Naive thymus-derived CD8-positive, alpha-beta T cell (primary cell): Measurements from ENCODE around the gene RAET1G. TPM values are rescaled to one million over a fixed set of nuclear protein-coding genes. Genes with fewer than 3 reads are reported as not detected.
"Not testable (repeated sequence)": the region's sequence is repeated elsewhere in the genome, so short reads cannot be mapped to it uniquely, and the experiment has no call there.

Experiments
- ATAC-seq, 2 donors: fragments of 150-1000 bp; cut with Tn5 transposase in 1 of 2; sonication (Bioruptor Pico), chemical (Tn5 transposase) in 1 of 2; 1 replicate in 1 of 2; 2 replicates in 1 of 2; pipeline ENCODE4 v1.10.0; 2021; ENCODE audit warnings: mild to moderate bottlenecking in 2 of 2, moderate library complexity in 2 of 2
- POLR2A ChIA-PET: fragments of 350-600 bp; sonication (Branson Sonifier 250); formaldehyde crosslinking; loops from one replicate; lab custom pipeline; 2021; ENCODE audit warnings: antibody characterized with exemption; lab: Charles Lee
- DNase-seq, 10 donors: peaks; one replicate each; pipeline versions ENCODE4 v3.0.0 to v3.0.0-alpha.2; 2020 to 2022
- H3K27ac Mint-ChIP-seq, 10 donors: one replicate each; pipeline ENCODE4 v1.8.0; 2020 to 2022; ENCODE audit warnings: mild to moderate bottlenecking in 10 of 10, mixed read lengths in 10 of 10, moderate library complexity in 4 of 10, inconsistent platforms in 1 of 10
- H3K27me3 Mint-ChIP-seq, 5 donors: one replicate each; pipeline ENCODE4 v1.8.0; 2021 to 2022; ENCODE audit warnings: mixed read lengths in 5 of 5
- H3K36me3 Mint-ChIP-seq, 3 donors: one replicate each; pipeline ENCODE4 v1.8.0; 2020 to 2022; ENCODE audit warnings: mixed read lengths in 3 of 3, mild to moderate bottlenecking in 2 of 3, inconsistent platforms in 1 of 3
- H3K4me1 Mint-ChIP-seq, 4 donors: one replicate each; pipeline ENCODE4 v1.8.0; 2021 to 2022; ENCODE audit warnings: mixed read lengths in 4 of 4
- H3K4me3 Mint-ChIP-seq, 10 donors: one replicate each; pipeline ENCODE4 v1.8.0; 2020 to 2022; ENCODE audit warnings: mild to moderate bottlenecking in 10 of 10, mixed read lengths in 10 of 10, moderate library complexity in 6 of 10, inconsistent platforms in 1 of 10
- H3K9me3 Mint-ChIP-seq, 9 donors: one replicate each; pipeline ENCODE4 v1.8.0; 2020 to 2022; ENCODE audit warnings: mixed read lengths in 9 of 9, mild to moderate bottlenecking in 3 of 9, inconsistent platforms in 1 of 9, moderate library complexity in 1 of 9
- polyA plus RNA-seq, 3 donors: library from polyadenylated mRNA; unstranded; fragments of 300-500 nt; fragmentation: Illumina TruSeq; gene quantifications; one replicate each; pipeline ENCODE4 v1.2.3, GENCODE V29; 2021
- total RNA-seq, 8 experiments: library from RNA in 2 of 8; stranded (reverse) in 2 of 8; gene quantifications; one replicate each; pipeline ENCODE4 v1.2.3 and lab custom pipeline; 2021 to 2026

Gene RAET1G
- total and polyA plus RNA-seq, 5 experiments from 2014 or later, result not detected

- Mint-ChIP-seq H3K27ac (peak overlapping the region in 2 of 10 donors; percentile 24 to 29), H3K4me3 (no peak overlapping the region), H3K4me1 (peaks cover 9 to 15% (median 11%) of the 10 kb centered on the region in 4 donors), H3K27me3 (peaks cover 0 to 13% (median 6%) of the 10 kb centered on the region in 5 donors), H3K9me3 (no peaks in the 10 kb centered on the region), H3K36me3 (no peaks in the 10 kb centered on the region)
- DNase-seq (no peak), ATAC-seq (peak in 1 of 2 donors; percentile 6)
- POLR2A ChIA-PET, result no interaction called here
These were observed 26.4 kb downstream of the RAET1G start for GRCh38 chr6:149896491-149896890.

DNA sequence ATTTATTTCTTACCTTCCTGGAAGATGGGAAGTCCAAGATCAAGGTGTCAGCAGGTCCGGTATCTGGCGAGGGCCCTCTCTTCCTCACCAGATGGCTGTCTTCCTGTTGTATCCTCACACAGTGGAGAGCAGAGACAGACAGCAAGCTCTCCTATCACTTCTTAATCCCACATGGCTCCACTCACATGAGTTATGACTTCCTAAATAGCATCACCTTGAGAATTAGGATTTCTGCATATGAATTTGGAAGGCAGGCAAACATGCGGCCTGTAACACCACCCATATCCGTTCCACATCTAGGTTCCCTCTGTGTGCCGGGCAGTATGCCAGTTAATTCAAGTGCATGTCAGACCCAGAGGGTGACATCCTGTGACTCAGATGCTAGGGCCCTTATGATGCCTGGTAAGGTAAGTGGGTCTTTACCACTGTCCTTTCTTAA, 27.1 kb downstream of the RAET1G start:
- peaks cover 0 to 13% (median 6%) of the 10 kb centered on the region in 5 donors for H3K27me3 Mint-ChIP-seq
- POLR2A ChIA-PET, result interaction anchor here (0.6 kb wide), 1 partner anchor 1478 kb away, joined by 4 read pairs; no protein-coding TSS in a partner anchor
- peak; percentile 100 for ATAC-seq
- DNase-seq, result peak in 9 of 10 donors; percentile 8 to 81 (median 59)
- H3K27ac Mint-ChIP-seq, result peak overlapping the region in 2 of 10 donors; percentile 14 to 29
- H3K4me1 Mint-ChIP-seq, result peaks cover 9 to 15% (median 11%) of the 10 kb centered on the region in 4 donors
- peak overlapping the region in 1 of 10 donors; percentile 8 for H3K4me3 Mint-ChIP-seq
- H3K36me3 Mint-ChIP-seq, result no peaks in the 10 kb centered on the region
- no peaks in the 10 kb centered on the region for H3K9me3 Mint-ChIP-seq

- Mint-ChIP-seq H3K4me3 (no peak overlapping the region), H3K9me3 (no peaks in the 10 kb centered on the region), H3K27me3 (peaks cover 0 to 13% (median 8%) of the 10 kb centered on the region in 5 donors), H3K27ac (no peak overlapping the region), H3K4me1 (peaks cover 9 to 15% (median 11%) of the 10 kb centered on the region in 4 donors), H3K36me3 (no peaks in the 10 kb centered on the region)
- DNase-seq (no peak), ATAC-seq (no peak)
- POLR2A ChIA-PET, result no interaction called here
These were observed 27.8 kb downstream of the RAET1G start for GRCh38 chr6:149895048-149895590.

- H3K9me3 Mint-ChIP-seq, H3K27ac Mint-ChIP-seq, POLR2A ChIA-PET, DNase-seq, H3K36me3 Mint-ChIP-seq, ATAC-seq, H3K4me3 Mint-ChIP-seq: not testable (repeated sequence)
- H3K27me3 Mint-ChIP-seq, result peaks cover 2 to 21% (median 11%) of the 10 kb centered on the region in 5 donors
- H3K4me1 Mint-ChIP-seq, result peaks cover 9 to 15% (median 11%) of the 10 kb centered on the region in 4 donors
These were observed 31.1 kb downstream of the RAET1G start for GRCh38 chr6:149891864-149892263.

DNA sequence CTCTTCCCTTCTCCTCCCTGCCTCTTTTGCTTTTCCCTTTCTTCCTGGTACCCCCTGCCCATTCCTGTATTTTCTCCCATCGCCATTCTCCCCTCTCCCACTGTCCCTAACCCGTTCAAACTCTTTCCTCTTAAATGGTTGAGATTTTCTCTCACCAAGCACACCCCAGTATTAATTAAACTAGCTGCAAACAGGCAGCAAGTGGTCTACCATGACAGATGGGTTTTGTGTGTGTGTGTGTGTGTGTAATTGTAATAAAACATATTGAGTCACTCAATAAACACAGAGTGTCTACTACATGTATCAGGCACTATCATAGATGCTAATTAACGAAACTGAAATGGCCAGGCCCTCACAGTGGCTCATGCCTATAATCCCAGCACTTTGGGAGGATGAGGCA, 31.7 kb downstream of the RAET1G start:
- peaks cover 7 to 10% (median 8%) of the 10 kb centered on the region in 4 donors for H3K4me1 Mint-ChIP-seq
- POLR2A ChIA-PET, result no interaction called here
- no peak overlapping the region for H3K4me3 Mint-ChIP-seq
- H3K27me3 Mint-ChIP-seq, result peaks cover 2 to 23% (median 11%) of the 10 kb centered on the region in 5 donors
- no peak for ATAC-seq
- H3K9me3 Mint-ChIP-seq, result no peaks in the 10 kb centered on the region
- DNase-seq, result no peak
- H3K36me3 Mint-ChIP-seq, result no peaks in the 10 kb centered on the region
- H3K27ac Mint-ChIP-seq, result no peak overlapping the region

DNA sequence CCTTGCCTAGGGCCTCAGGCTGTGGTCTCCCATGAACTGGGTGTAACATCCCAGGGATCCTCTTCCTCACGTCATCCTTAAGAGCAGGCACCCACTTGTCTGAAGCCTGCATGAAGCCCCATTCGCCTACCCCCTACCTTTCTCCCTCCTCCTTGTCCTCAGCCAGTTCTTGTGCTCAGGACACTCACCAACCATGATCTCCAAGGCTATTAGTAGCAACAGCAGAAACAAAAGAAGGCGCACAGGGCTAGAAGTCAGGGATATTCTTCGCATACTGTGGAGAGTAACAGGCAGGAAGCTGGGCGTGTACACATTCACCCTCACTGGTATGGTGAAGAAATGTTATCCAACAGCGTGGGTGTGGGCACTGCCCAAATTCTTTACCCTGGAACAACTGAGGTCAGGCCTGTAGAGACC, 32.3 kb downstream of the RAET1G start:
- no peaks in the 10 kb centered on the region for H3K9me3 Mint-ChIP-seq

DNA sequence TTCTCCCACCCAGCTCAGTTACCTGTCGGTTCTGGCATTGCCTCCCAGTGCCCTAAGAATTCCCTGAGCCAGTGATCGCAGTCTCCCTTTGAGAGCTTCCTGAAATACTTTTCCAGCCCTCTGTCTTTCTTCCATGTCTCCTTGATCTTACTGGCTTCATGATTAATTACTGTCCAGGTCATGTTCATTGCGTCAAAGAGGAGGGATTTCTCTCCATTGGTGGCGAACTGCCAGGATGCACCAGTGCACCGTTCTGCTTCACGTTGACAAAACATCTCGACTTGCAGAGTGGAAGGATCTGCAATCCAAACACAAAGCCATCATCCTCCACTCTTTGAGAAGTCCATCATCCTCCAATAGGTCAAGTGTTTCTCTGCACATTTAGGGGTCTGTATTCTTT, 33.6 kb downstream of the RAET1G start:
- Mint-ChIP-seq H3K36me3 (no peaks in the 10 kb centered on the region), H3K9me3 (no peaks in the 10 kb centered on the region), H3K27me3 (peaks cover 5 to 16% (median 8%) of the 10 kb centered on the region in 5 donors), H3K4me3 (no peak overlapping the region), H3K27ac (no peak overlapping the region), H3K4me1 (no peaks in the 10 kb centered on the region)
- ATAC-seq (no peak), DNase-seq (no peak)
- POLR2A ChIA-PET, result no interaction called here

More for the DNA sequence above, 32.3 kb downstream of the RAET1G start:
- Mint-ChIP-seq H3K4me3 (no peak overlapping the region), H3K27ac (no peak overlapping the region), H3K4me1 (peaks cover 1 to 4% (median 2%) of the 10 kb centered on the region in 4 donors), H3K36me3 (no peaks in the 10 kb centered on the region), H3K27me3 (peaks cover 2 to 23% (median 11%) of the 10 kb centered on the region in 5 donors)
- DNase-seq (no peak), ATAC-seq (no peak)
- POLR2A ChIA-PET, result no interaction called here

DNA sequence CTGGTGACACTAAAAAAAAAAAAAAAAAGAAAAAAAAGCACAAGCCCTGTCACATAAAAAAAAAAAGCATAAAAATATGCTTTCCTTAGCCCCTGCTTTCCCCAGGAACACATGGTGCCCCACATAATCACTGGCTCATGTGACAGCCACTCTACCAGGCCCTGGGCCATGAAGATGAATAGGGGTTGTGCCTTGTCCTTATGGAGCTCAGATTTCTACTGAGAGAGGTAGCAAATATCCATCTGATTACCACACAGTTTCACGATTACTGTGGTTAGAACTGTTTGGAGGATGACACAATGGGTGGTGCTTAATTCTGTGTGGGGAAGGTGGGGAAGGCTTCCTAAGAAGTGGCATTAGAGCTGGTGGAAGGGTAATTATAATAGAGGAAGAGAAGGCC, 34.3 kb downstream of the RAET1G start:
- Mint-ChIP-seq H3K4me3 (no peak overlapping the region), H3K27ac (peak overlapping the region in 1 of 10 donors; percentile 7), H3K36me3 (no peaks in the 10 kb centered on the region), H3K27me3 (peaks cover 5 to 14% (median 12%) of the 10 kb centered on the region in 5 donors), H3K9me3 (no peaks in the 10 kb centered on the region), H3K4me1 (no peaks in the 10 kb centered on the region)
- POLR2A ChIA-PET, result no interaction called here
- DNase-seq, result no peak
- ATAC-seq, result no peak

- H3K9me3 Mint-ChIP-seq, result no peaks in the 10 kb centered on the region
- no peak overlapping the region for H3K27ac Mint-ChIP-seq
- no peak for DNase-seq
- peaks cover 5 to 14% (median 13%) of the 10 kb centered on the region in 5 donors for H3K27me3 Mint-ChIP-seq
- H3K4me1 Mint-ChIP-seq, result no peaks in the 10 kb centered on the region
- no peak for ATAC-seq
- no peak overlapping the region for H3K4me3 Mint-ChIP-seq
- POLR2A ChIA-PET, result no interaction called here
- no peaks in the 10 kb centered on the region for H3K36me3 Mint-ChIP-seq
These were observed 34.8 kb downstream of the RAET1G start for GRCh38 chr6:149888093-149888492.

DNA sequence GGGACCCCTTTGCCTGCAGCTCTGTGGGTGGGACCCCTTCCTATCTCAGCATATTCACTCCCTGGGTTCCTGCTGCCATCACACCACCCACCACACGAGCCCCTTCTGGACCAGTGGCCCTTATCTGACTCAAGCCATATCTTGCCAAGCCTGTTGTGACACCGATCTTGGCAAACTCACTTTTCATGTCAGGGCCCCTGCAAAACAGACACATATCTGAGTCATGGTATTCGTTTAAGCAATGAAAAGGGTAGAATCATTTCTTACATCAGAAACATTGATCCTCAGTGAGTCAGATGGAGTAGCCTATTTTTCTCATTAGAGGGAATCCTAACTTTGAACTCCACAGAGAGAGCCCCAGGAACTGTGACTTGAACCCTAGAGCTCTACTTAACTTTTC, 35.6 kb downstream of the RAET1G start:
- Mint-ChIP-seq H3K27me3 (peaks cover 5 to 14% (median 13%) of the 10 kb centered on the region in 5 donors), H3K27ac (no peak overlapping the region), H3K4me3 (no peak overlapping the region), H3K4me1 (no peaks in the 10 kb centered on the region), H3K9me3 (no peaks in the 10 kb centered on the region), H3K36me3 (no peaks in the 10 kb centered on the region)
- POLR2A ChIA-PET, result no interaction called here
- DNase-seq (no peak), ATAC-seq (no peak)

GRCh38 chr6:149885888-149886287, 37.0 kb downstream of the RAET1G start:
- Mint-ChIP-seq H3K4me1 (no peaks in the 10 kb centered on the region), H3K36me3 (no peaks in the 10 kb centered on the region), H3K4me3 (no peak overlapping the region), H3K27me3 (peaks cover 5 to 25% (median 16%) of the 10 kb centered on the region in 5 donors), H3K27ac (no peak overlapping the region), H3K9me3 (no peaks in the 10 kb centered on the region)
- ATAC-seq (no peak), DNase-seq (no peak)
- POLR2A ChIA-PET, result no interaction called here

GRCh38 chr6:149884617-149885016, 38.3 kb downstream of the RAET1G start:
- DNase-seq, result no peak
- H3K9me3 Mint-ChIP-seq, result no peaks in the 10 kb centered on the region
- H3K4me1 Mint-ChIP-seq, result no peaks in the 10 kb centered on the region
- no peak overlapping the region for H3K4me3 Mint-ChIP-seq
- no peaks in the 10 kb centered on the region for H3K36me3 Mint-ChIP-seq
- peak overlapping the region in 1 of 10 donors; percentile 50 for H3K27ac Mint-ChIP-seq
- no peak for ATAC-seq
- POLR2A ChIA-PET, result no interaction called here
- H3K27me3 Mint-ChIP-seq, result peaks cover 12 to 38% (median 22%) of the 10 kb centered on the region in 5 donors

DNA sequence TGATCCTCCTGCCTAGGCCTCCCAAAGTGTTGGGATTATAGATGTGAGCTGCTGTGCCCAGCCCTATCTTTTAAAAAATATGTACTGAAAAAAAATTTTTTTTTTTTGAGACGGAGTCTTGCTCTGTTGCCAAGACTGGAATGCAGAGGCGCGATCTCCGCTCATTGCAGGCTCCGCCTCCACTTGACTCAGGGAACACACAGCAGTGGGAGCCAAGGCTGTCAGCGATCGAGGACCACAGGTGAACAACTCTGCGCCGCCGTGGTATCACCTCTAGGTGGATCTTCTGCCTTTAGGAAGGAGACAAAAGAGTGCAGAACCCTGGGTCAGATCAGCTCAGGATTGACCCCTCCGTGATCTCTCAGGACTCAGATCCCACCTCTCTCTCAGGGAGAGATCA, 38.7 kb downstream of the RAET1G start:
- ATAC-seq (no peak), DNase-seq (no peak)
- H3K27ac Mint-ChIP-seq, result no peak overlapping the region
- H3K27me3 Mint-ChIP-seq, result peaks cover 14 to 42% (median 26%) of the 10 kb centered on the region in 5 donors
- no peaks in the 10 kb centered on the region for H3K9me3 Mint-ChIP-seq
- no peaks in the 10 kb centered on the region for H3K36me3 Mint-ChIP-seq
- H3K4me1 Mint-ChIP-seq, result no peaks in the 10 kb centered on the region
- H3K4me3 Mint-ChIP-seq, result no peak overlapping the region
- POLR2A ChIA-PET, result no interaction called here

- POLR2A ChIA-PET, result no interaction called here
These were observed 41.1 kb downstream of the RAET1G start for GRCh38 chr6:149881860-149882259.

More at GRCh38 chr6:149881860-149882259, 41.1 kb downstream of the RAET1G start:
- no peak overlapping the region for H3K4me3 Mint-ChIP-seq
- no peak for ATAC-seq
- no peaks in the 10 kb centered on the region for H3K4me1 Mint-ChIP-seq
- peaks cover 25 to 49% (median 34%) of the 10 kb centered on the region in 5 donors for H3K27me3 Mint-ChIP-seq
- no peak overlapping the region for H3K27ac Mint-ChIP-seq
- H3K36me3 Mint-ChIP-seq, result no peaks in the 10 kb centered on the region
- no peak for DNase-seq
- no peaks in the 10 kb centered on the region for H3K9me3 Mint-ChIP-seq
